ENCODE data around the gene TM4SF5.

The TM4SF5 gene

GRCh38 chr17:4771519-4772234 is at the start of gene TM4SF5:
Gene TM4SF5, plus strand, starts transcription at chr17:4771886. Its CDS starts 37 bp downstream, at chr17:4771923.
- H3K27me3 Mint-ChIP-seq, result peaks cover 45% of the 10 kb centered on the region
- CTCF ChIA-PET, result no interaction called here
- DNase-seq, result peak; percentile 64
- H3K4me3 Mint-ChIP-seq, result no peak within 1 kb of the TSS
- H3K4me1 Mint-ChIP-seq, result peaks cover 16% of the 10 kb centered on the region
- H3K36me3 Mint-ChIP-seq, result no peaks in the 10 kb centered on the region
- peak within 1 kb of the TSS; percentile 1 for H3K27ac Mint-ChIP-seq
- H3K9me3 Mint-ChIP-seq, result no peaks in the 10 kb centered on the region

GRCh38 chr17:4722678-4723240 is 48.9 kb upstream of the TM4SF5 start:
- CTCF ChIA-PET, result no interaction called here
- Mint-ChIP-seq H3K4me3 (no peak overlapping the region), H3K4me1 (peaks cover 18% of the 10 kb centered on the region), H3K27ac (no peak overlapping the region), H3K9me3 (no peaks in the 10 kb centered on the region), H3K27me3 (no peaks in the 10 kb centered on the region), H3K36me3 (peaks cover 37% of the 10 kb centered on the region)
- DNase-seq, result no peak

DNA sequence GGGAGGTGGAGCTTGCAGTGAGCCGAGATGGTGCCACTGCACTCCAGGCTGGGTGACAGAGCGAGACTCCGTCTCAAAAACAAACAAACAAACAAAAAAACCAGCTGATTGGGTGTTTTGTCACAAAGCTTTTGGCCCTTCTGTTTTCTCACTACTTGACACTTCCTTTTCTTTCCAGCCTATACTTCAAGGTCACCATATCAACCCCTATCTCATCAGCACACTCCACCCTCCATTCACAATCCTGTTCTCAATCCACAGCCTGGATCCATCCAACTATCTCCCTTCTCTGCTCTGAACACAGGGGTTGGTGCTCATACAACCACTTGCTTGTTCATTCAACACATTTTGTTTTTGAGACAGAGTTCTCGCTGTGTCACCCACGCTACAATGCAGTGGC is 47.0 kb upstream of the TM4SF5 start:
- Mint-ChIP-seq H3K27me3 (no peaks in the 10 kb centered on the region), H3K36me3 (peaks cover 20% of the 10 kb centered on the region), H3K9me3 (no peaks in the 10 kb centered on the region), H3K27ac (no peak overlapping the region), H3K4me1 (peaks cover 14% of the 10 kb centered on the region), H3K4me3 (no peak overlapping the region)
- CTCF ChIA-PET, result interaction anchor here (1.2 kb wide), 1 partner anchor 14 kb away, joined by 3 read pairs; the partner anchor contains the start of gene ARRB2
- DNase-seq, result no peak

DNA sequence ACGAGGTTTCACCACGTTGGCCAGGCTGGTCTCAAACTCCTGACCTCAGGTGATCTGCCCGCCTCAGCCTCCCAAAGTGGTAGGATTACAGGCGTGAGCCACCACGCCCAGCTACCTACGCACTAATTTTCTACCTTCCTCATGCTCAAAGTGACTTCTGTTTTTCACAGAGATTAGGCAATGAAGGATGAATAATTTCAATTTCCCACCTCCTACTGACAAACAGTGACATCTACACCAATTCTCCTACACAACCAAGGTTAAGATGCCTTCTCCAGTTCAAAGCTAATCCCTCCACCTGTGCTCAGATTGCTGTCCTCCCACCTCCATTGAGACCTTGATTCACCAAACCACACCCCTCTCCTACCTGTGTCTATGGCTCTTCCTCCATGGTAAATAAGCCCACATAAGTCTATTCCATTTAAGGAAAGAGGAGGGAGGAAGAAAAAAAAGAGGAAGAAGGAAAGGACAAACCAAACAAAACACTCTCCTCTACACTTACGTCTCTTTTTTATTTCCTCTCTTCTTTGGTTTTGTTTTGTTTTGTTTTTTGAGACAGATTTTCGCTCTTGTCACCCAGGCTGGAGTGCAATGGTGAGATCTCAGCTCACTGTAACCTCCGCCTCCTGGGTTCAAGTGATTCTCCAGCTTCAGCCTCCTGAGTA is 45.9 kb upstream of the TM4SF5 start:
- Mint-ChIP-seq H3K4me1 (peaks cover 15% of the 10 kb centered on the region), H3K27ac (no peak overlapping the region), H3K9me3 (no peaks in the 10 kb centered on the region), H3K36me3 (peaks cover 13% of the 10 kb centered on the region), H3K27me3 (no peaks in the 10 kb centered on the region), H3K4me3 (no peak overlapping the region)
- no peak for DNase-seq
- CTCF ChIA-PET, result no interaction called here

GRCh38 chr17:4728124-4728523 is 43.6 kb upstream of the TM4SF5 start:
- Mint-ChIP-seq H3K9me3 (no peaks in the 10 kb centered on the region), H3K4me1 (peaks cover 33% of the 10 kb centered on the region), H3K27ac (no peak overlapping the region), H3K36me3 (peaks cover 2% of the 10 kb centered on the region), H3K27me3 (no peaks in the 10 kb centered on the region), H3K4me3 (no peak overlapping the region)
- CTCF ChIA-PET, result no interaction called here
- DNase-seq, result no peak

GRCh38 chr17:4733073-4733531 is 38.6 kb upstream of the TM4SF5 start:
- H3K27ac Mint-ChIP-seq, result no peak overlapping the region
- H3K9me3 Mint-ChIP-seq, result no peaks in the 10 kb centered on the region
- H3K27me3 Mint-ChIP-seq, result peaks cover 29% of the 10 kb centered on the region
- peaks cover 43% of the 10 kb centered on the region for H3K4me1 Mint-ChIP-seq
- CTCF ChIA-PET, result interaction anchor here (1.0 to 1.9 kb wide), 6 partner anchors 23 to 171 kb away, joined by 3 to 8 read pairs (median 6); partner anchors contain the start of gene ARRB2
- H3K36me3 Mint-ChIP-seq, result peaks cover 6% of the 10 kb centered on the region
- peak overlapping the region; percentile 98 for H3K4me3 Mint-ChIP-seq
- DNase-seq, result peak; percentile 45

DNA sequence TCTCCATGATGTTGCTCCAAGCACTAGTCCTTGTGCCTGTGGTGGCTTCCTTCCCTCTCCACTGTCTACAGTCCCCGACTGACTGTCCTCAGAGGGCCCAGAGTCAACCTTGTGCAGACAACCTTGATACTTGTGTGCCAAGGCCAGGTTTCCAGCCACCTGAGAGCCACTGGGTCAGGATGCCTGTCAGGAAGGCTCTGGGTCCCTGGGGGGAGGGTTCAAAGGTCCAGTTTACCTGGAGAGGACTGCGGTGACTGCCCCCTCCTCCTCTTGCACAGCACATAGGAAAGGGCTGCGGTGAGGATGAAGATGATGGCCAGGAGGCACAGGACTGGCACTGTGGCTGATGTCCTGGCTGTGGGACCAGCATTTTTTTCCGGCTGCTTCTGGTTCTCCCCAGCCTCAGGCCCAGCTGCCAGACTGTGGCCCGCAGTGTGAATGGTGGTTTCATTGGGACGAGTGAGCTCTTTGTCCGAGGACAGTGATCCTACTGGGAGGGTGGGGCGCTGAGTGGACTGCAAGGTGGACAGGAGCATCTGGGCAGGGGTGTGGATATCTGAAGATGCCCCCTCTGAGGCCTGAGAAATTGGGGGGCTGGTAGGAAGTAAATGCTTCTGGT is 36.7 kb upstream of the TM4SF5 start:
- peaks cover 6% of the 10 kb centered on the region for H3K36me3 Mint-ChIP-seq
- H3K4me3 Mint-ChIP-seq, result no peak overlapping the region
- CTCF ChIA-PET, result interaction anchor here (0.8 to 2.2 kb wide), 2 partner anchors 51 to 55 kb away, joined by 4 to 5 read pairs; partner anchors contain the start of gene VMO1
- no peak for DNase-seq
- H3K4me1 Mint-ChIP-seq, result peaks cover 49% of the 10 kb centered on the region
- H3K27me3 Mint-ChIP-seq, result peaks cover 46% of the 10 kb centered on the region
- no peaks in the 10 kb centered on the region for H3K9me3 Mint-ChIP-seq
- H3K27ac Mint-ChIP-seq, result no peak overlapping the region

- Mint-ChIP-seq H3K4me3 (no peak overlapping the region), H3K36me3 (peaks cover 6% of the 10 kb centered on the region), H3K9me3 (no peaks in the 10 kb centered on the region), H3K4me1 (peaks cover 47% of the 10 kb centered on the region), H3K27me3 (peaks cover 57% of the 10 kb centered on the region), H3K27ac (no peak overlapping the region)
- CTCF ChIA-PET, result interaction anchor here (1.9 to 2.2 kb wide), 2 partner anchors 50 to 54 kb away, joined by 5 to 7 read pairs; partner anchors contain the start of genes GLTPD2 and VMO1
- DNase-seq, result no peak
These were observed 35.6 kb upstream of the TM4SF5 start for GRCh38 chr17:4735876-4736651.

- CTCF ChIA-PET, result no interaction called here
- peak; percentile 51 for DNase-seq
- H3K27ac Mint-ChIP-seq, result peak overlapping the region; percentile 13
- peak overlapping the region; percentile 76 for H3K4me3 Mint-ChIP-seq
- no peaks in the 10 kb centered on the region for H3K9me3 Mint-ChIP-seq
- H3K4me1 Mint-ChIP-seq, result peaks cover 28% of the 10 kb centered on the region
- H3K27me3 Mint-ChIP-seq, result peaks cover 81% of the 10 kb centered on the region
- H3K36me3 Mint-ChIP-seq, result peaks cover 4% of the 10 kb centered on the region
These were observed 33.3 kb upstream of the TM4SF5 start for GRCh38 chr17:4738136-4739121.

DNA sequence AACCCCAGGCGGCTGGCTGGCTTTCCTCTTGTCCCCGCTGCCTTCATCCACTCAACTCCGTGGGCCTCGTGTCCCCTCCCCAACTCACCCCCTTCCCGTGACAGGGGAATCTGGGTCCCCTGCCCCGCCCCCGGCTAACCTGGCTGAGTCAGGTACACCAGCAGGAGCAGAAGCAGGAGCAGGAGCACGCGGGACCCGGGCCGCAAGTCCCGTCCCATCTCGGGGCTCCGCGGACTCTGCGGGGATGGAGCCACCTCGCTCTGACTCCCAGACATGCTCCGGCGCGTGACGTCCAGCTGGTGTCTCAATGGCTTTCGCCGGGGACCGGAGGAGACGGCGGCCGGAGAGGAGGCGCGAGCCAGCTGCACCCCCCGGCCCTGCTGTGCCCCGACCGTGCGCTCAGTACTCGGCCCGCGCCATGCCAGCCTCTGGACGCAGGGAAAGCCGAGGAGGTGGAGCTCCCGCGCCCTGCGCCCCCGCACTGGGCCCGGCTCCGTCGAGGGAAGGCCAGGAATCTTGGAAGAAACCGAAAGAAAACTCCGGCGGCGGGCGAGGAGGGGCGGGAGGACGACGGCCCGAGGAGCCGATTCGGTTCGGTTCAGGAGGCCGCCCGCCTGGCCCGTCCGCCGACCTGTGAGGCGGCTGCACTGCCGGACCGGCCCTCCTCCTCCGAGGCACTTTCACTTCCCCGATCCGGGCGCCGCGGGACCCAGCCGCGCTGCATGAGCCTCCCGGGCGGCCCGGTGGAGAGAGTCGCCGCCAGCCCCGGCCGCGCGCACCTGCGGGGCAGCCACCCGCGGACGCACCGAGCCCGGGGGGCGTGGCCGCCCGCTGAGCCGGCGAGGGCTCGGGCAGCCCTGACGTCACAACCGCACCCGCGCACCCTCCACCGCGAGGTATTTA is 32.3 kb upstream of the TM4SF5 start, which contains the start of the genes CXCL16 and ZMYND15:
Gene CXCL16 (minus strand): TSS at position 807 of the 903 bp plus-strand sequence. CDS start 589 bp downstream, at position 218.
Gene ZMYND15 (plus strand): TSS at position 712 of the 903 bp plus-strand sequence. CDS start 716 bp downstream, outside the sequence.
- H3K4me1 Mint-ChIP-seq, result peaks cover 23% of the 10 kb centered on the region
- H3K9me3 Mint-ChIP-seq, result no peaks in the 10 kb centered on the region
- CTCF ChIA-PET, result no interaction called here
- H3K27ac Mint-ChIP-seq, result peak within 1 kb of the TSS; percentile 13
- DNase-seq, result peak; percentile 71
- H3K27me3 Mint-ChIP-seq, result peaks cover 90% of the 10 kb centered on the region
- H3K36me3 Mint-ChIP-seq, result peaks cover 2% of the 10 kb centered on the region
- H3K4me3 Mint-ChIP-seq, result peak within 1 kb of the TSS; percentile 76

- Mint-ChIP-seq H3K27ac (no peak overlapping the region), H3K4me3 (peak overlapping the region; percentile 69), H3K27me3 (peaks cover 93% of the 10 kb centered on the region), H3K4me1 (peaks cover 19% of the 10 kb centered on the region), H3K36me3 (peaks cover 2% of the 10 kb centered on the region), H3K9me3 (no peaks in the 10 kb centered on the region)
- no peak for DNase-seq
- CTCF ChIA-PET, result no interaction called here
These were observed 31.7 kb upstream of the TM4SF5 start for GRCh38 chr17:4740025-4740351.

- H3K4me3 Mint-ChIP-seq, result peak overlapping the region; percentile 69
- H3K27ac Mint-ChIP-seq, result no peak overlapping the region
- no peaks in the 10 kb centered on the region for H3K9me3 Mint-ChIP-seq
- no peak for DNase-seq
- CTCF ChIA-PET, result no interaction called here
- peaks cover 95% of the 10 kb centered on the region for H3K27me3 Mint-ChIP-seq
- peaks cover 19% of the 10 kb centered on the region for H3K4me1 Mint-ChIP-seq
- no peaks in the 10 kb centered on the region for H3K36me3 Mint-ChIP-seq
These were observed 31.1 kb upstream of the TM4SF5 start for GRCh38 chr17:4740584-4740983.
